Measurements from ENCODE around the gene DNAJB4.
"Not testable (repeated sequence)": the region's sequence is repeated elsewhere in the genome, so short reads cannot be mapped to it uniquely, and the experiment has no call there.

DNAJB4 gene

GRCh38 chr1:78040484-78041089 is 35.8 kb downstream of the DNAJB4 start:
- DNase-seq: no peak

- DNase-seq: no peak
These were observed 38.7 kb downstream of the DNAJB4 start for GRCh38 chr1:78043436-78043835.

GRCh38 chr1:78044796-78045562 is 40.2 kb downstream of the DNAJB4 start:
- no peak for DNase-seq

- no peak for DNase-seq
These were observed 40.8 kb downstream of the DNAJB4 start for GRCh38 chr1:78045563-78045925.

GRCh38 chr1:78045926-78046778 is 41.4 kb downstream of the DNAJB4 start, which contains the start of gene GIPC2:
GIPC2 (plus strand) TSS chr1:78045966; CDS start chr1:78046095, 129 bp downstream.
- no peak for DNase-seq

- no peak for DNase-seq
These were observed 42.4 kb downstream of the DNAJB4 start for GRCh38 chr1:78047106-78047505.

- no peak for DNase-seq
These were observed 42.9 kb downstream of the DNAJB4 start for GRCh38 chr1:78047631-78048030.

- DNase-seq: no peak
These were observed 43.7 kb downstream of the DNAJB4 start for GRCh38 chr1:78048446-78048845.

- DNase-seq: no peak
These were observed 44.7 kb downstream of the DNAJB4 start for GRCh38 chr1:78049396-78049795.

GRCh38 chr1:78051005-78051404 is 46.3 kb downstream of the DNAJB4 start:
- no peak for DNase-seq

GRCh38 chr1:78052685-78053405 is 48.1 kb downstream of the DNAJB4 start:
- no peak for DNase-seq

- DNase-seq: no peak
These were observed 48.8 kb downstream of the DNAJB4 start for GRCh38 chr1:78053498-78053897.

GRCh38 chr1:78054559-78054958 is 49.8 kb downstream of the DNAJB4 start:
- DNase-seq: no peak

GRCh38 chr1:78054972-78055371 is 50.2 kb downstream of the DNAJB4 start:
- no peak for DNase-seq

- no peak for DNase-seq
These were observed 50.9 kb downstream of the DNAJB4 start for GRCh38 chr1:78055565-78056132.

- no peak for DNase-seq
These were observed 53.9 kb downstream of the DNAJB4 start for GRCh38 chr1:78058670-78059069.

- DNase-seq: no peak
These were observed 56.3 kb downstream of the DNAJB4 start for GRCh38 chr1:78060857-78061563.

GRCh38 chr1:78061825-78062523 is 57.2 kb downstream of the DNAJB4 start:
- DNase-seq: peak; percentile 6

GRCh38 chr1:78064886-78065285 is 60.1 kb downstream of the DNAJB4 start:
- not testable (repeated sequence) for DNase-seq

All from kidney glomerular epithelial cell (primary cell).